Activated B cell treated with CpG ODN at 0.5 μM for 24 hours (primary cell): Measurements from ENCODE around the gene RETREG1. TPM values are rescaled to one million over a fixed set of nuclear protein-coding genes. Genes with fewer than 3 reads are reported as not detected.

Experiments used
- ATAC-seq: fragments of 200-7000 bp; cut with Tn5 transposase; one replicate; pipeline ENCODE4 v1.10.0; 2021; ENCODE audit warnings: low read depth, mild to moderate bottlenecking, moderate library complexity
- CTCF ChIA-PET: fragments of 350-600 bp; sonication (Branson Sonifier 250); formaldehyde crosslinking; loops from one replicate; lab custom pipeline; 2021; ENCODE audit warnings: antibody characterized with exemption; lab: Charles Lee
- POLR2A ChIA-PET: fragments of 350-600 bp; sonication (Branson Sonifier 250); formaldehyde crosslinking; loops from one replicate; lab custom pipeline; 2021; ENCODE audit warnings: antibody characterized with exemption; lab: Charles Lee
- DNase-seq: peaks from one replicate; pipeline ENCODE4 v3.0.0; 2022
- H3K27ac Mint-ChIP-seq: one replicate; pipeline ENCODE4 v1.8.0; 2020; ENCODE audit warnings: mixed read lengths
- H3K27me3 Mint-ChIP-seq: one replicate; pipeline ENCODE4 v1.8.0; 2021; ENCODE audit warnings: mixed read lengths
- H3K36me3 Mint-ChIP-seq: one replicate; pipeline ENCODE4 v1.8.0; 2021; ENCODE audit warnings: low read depth, mixed read lengths
- H3K4me1 Mint-ChIP-seq: one replicate; pipeline ENCODE4 v1.8.0; 2021; ENCODE audit warnings: mixed read lengths
- H3K4me3 Mint-ChIP-seq: one replicate; pipeline ENCODE4 v1.8.0; 2020; ENCODE audit warnings: mild to moderate bottlenecking, mixed read lengths
- H3K9me3 Mint-ChIP-seq: one replicate; pipeline ENCODE4 v1.8.0; 2020; ENCODE audit warnings: mixed read lengths
- intact Hi-C: fragments of 100-400 bp; cut with micrococcal nuclease; formaldehyde crosslinking; loops from one replicate; pipeline ENCODE4 v1.15.1; 2024
- total RNA-seq: library from RNA; stranded (reverse); gene quantifications from 2 replicates; pipeline ENCODE4 v1.2.3, GENCODE V29; 2022
- TF ChIP-seq, protein P1 (sequence below): fragments of 200-600 bp; IDR thresholded peaks from one replicate; pipeline ENCODE4 v1.8.0; 2022; ENCODE audit warnings: antibody characterized with exemption, mild to moderate bottlenecking

RETREG1 gene
- total RNA-seq, 1 donor from 2014 or later: 3.5 TPM

DNA sequence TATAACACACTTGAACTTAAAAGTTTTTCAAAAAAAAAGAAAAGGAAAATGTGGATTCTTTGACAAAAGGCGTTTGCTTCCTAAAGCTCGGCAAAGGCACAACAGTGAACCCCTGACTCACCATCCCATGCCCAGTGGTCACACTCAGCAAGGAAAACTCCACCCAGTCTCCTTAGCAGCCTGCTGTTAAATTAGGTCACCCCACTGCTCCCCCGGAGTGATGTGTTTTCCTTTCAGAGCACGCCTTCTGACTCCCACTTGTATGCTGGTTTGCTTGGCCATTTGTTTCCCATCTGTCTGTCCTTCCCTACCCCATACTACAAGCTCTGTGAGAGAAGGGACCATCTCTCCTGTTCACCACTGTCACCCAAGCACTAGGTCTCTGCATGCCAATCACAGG lies 23.8 kb downstream of the RETREG1 start:
- Mint-ChIP-seq H3K27me3 (peaks cover 1% of the 10 kb centered on the region), H3K4me3 (no peak overlapping the region), H3K27ac (no peak overlapping the region), H3K9me3 (no peaks in the 10 kb centered on the region), H3K36me3 (peaks cover 6% of the 10 kb centered on the region), H3K4me1 (no peaks in the 10 kb centered on the region)
- intact Hi-C loops: no loop called here
- ChIA-PET CTCF (no interaction called here), POLR2A (no interaction called here)
- ATAC-seq: no peak
- DNase-seq: no peak
- TF ChIP-seq, protein P1, sequence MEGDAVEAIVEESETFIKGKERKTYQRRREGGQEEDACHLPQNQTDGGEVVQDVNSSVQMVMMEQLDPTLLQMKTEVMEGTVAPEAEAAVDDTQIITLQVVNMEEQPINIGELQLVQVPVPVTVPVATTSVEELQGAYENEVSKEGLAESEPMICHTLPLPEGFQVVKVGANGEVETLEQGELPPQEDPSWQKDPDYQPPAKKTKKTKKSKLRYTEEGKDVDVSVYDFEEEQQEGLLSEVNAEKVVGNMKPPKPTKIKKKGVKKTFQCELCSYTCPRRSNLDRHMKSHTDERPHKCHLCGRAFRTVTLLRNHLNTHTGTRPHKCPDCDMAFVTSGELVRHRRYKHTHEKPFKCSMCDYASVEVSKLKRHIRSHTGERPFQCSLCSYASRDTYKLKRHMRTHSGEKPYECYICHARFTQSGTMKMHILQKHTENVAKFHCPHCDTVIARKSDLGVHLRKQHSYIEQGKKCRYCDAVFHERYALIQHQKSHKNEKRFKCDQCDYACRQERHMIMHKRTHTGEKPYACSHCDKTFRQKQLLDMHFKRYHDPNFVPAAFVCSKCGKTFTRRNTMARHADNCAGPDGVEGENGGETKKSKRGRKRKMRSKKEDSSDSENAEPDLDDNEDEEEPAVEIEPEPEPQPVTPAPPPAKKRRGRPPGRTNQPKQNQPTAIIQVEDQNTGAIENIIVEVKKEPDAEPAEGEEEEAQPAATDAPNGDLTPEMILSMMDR: no peak

DNA sequence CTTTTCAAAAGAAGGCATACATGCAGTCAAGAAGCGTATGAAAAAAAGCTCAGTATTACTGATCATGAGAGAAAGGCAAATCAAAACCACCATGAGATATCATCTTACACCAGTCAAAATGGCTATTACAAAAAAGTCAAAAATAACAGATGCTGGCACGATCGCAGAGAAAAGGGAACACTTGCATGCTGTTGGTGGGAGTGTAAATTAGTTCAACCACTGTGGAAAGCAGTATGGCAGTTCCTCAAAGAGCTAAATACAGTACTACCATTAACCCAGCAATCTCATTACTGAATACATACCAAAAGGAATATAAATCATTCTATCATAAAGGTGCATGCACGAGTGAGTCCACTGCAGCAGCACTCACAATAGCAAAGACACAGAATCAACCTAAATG lies 24.5 kb downstream of the RETREG1 start:
- H3K9me3 Mint-ChIP-seq: no peaks in the 10 kb centered on the region
- ChIA-PET POLR2A (no interaction called here), CTCF (no interaction called here)
- H3K4me1 Mint-ChIP-seq: no peaks in the 10 kb centered on the region
- H3K27me3 Mint-ChIP-seq: no peaks in the 10 kb centered on the region
- H3K4me3 Mint-ChIP-seq: no peak overlapping the region
- TF ChIP-seq, protein P1: no peak
- ATAC-seq (no peak), DNase-seq (no peak)
- peaks cover 8% of the 10 kb centered on the region for H3K36me3 Mint-ChIP-seq
- intact Hi-C loops: no loop called here
- H3K27ac Mint-ChIP-seq: no peak overlapping the region

DNA sequence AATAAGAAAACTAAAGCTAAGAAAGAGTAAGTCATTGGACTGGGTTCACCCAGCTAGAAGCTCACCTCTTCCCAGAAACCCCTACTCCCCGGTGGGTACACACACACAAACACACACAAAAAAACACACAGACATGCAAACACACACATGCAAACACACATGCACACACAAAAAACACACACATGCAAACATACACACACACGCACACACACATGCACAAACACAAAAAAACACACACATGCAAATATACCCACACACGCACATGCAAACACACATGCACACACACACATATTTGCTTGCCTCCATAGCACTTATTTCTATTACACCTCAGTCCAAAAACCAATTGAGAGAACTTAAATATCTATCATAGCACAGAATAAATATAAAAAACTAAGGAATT lies 26.1 kb downstream of the RETREG1 start:
- Mint-ChIP-seq H3K36me3 (peaks cover 8% of the 10 kb centered on the region), H3K4me1 (peaks cover 8% of the 10 kb centered on the region), H3K4me3 (no peak overlapping the region), H3K9me3 (peaks cover 3% of the 10 kb centered on the region), H3K27me3 (no peaks in the 10 kb centered on the region), H3K27ac (no peak overlapping the region)
- no peak for DNase-seq
- ATAC-seq: no peak
- ChIA-PET POLR2A (no interaction called here), CTCF (no interaction called here)
- intact Hi-C loops: no loop called here
- TF ChIP-seq, protein P1: no peak

DNA sequence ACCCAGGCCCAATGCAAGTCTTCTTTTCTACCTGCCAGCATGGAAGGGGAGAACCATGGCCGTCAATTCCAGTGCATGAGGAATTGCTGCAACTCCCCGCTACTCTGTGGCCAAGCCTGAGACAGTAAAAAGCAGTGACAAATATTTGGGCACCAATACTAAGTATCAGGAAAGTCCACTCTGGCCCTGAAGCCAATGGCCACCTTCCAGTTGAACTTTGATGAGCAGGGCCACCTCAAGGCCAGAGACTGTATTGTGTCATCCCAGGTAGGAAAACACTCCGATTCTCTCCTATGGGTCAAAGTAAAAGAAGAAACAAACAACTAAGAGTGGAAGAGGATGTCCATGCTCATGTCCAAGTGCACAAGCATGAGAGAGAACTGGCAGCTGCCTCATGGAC lies 27.1 kb downstream of the RETREG1 start:
- ChIA-PET CTCF (no interaction called here), POLR2A (no interaction called here)
- Mint-ChIP-seq H3K4me3 (no peak overlapping the region), H3K27me3 (no peaks in the 10 kb centered on the region), H3K9me3 (peaks cover 3% of the 10 kb centered on the region), H3K4me1 (peaks cover 8% of the 10 kb centered on the region), H3K27ac (no peak overlapping the region), H3K36me3 (peaks cover 8% of the 10 kb centered on the region)
- DNase-seq (no peak), ATAC-seq (no peak)
- intact Hi-C loops: no loop called here
- TF ChIP-seq, protein P1: no peak

DNA sequence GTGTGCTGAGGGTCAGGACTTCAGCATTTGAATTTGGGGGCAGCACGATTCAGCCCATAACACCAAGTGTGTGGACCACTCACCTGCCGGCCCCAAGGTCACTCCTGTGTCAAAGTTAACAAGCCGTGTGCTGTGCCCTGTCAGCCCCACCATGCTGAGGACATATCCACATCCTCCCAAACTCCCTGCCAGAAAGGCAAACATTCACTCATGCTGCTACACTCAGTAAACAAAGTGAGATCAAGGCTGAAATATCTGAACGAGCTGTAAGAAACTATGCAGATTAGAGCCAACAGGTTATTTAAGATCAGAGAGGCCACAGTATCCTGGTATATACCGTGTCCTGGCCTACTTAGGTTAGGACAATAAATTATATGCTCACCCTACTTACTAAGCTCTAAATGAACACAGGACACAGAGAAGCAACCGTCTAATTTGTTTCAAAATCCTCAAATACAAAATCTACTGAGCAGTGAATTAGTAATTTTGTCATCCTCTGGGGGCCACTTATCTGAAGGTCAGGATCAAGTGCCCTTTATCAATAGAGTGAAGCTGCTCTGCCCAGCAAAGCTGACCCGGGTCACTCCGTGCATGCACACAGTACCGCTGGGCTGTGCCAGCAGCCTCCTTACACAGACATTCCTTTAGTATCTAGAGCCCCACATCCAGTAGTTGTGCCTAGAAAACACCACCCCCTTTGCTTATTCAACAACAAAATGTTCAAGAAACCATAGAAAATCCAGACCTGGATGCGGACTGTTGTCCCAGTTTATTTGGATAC lies 28.2 kb downstream of the RETREG1 start:
- Mint-ChIP-seq H3K27ac (no peak overlapping the region), H3K4me3 (no peak overlapping the region), H3K9me3 (peaks cover 3% of the 10 kb centered on the region), H3K27me3 (no peaks in the 10 kb centered on the region), H3K4me1 (peaks cover 8% of the 10 kb centered on the region), H3K36me3 (peaks cover 8% of the 10 kb centered on the region)
- ChIA-PET POLR2A (no interaction called here), CTCF (no interaction called here)
- TF ChIP-seq, protein P1: no peak
- no peak for ATAC-seq
- no peak for DNase-seq
- intact Hi-C loops: no loop called here
